ENCODE data around the gene PASD1.
"Not testable (repeated sequence)": the region's sequence is repeated elsewhere in the genome, so short reads cannot be mapped to it uniquely, and the experiment has no call there.

PASD1 gene

DNA sequence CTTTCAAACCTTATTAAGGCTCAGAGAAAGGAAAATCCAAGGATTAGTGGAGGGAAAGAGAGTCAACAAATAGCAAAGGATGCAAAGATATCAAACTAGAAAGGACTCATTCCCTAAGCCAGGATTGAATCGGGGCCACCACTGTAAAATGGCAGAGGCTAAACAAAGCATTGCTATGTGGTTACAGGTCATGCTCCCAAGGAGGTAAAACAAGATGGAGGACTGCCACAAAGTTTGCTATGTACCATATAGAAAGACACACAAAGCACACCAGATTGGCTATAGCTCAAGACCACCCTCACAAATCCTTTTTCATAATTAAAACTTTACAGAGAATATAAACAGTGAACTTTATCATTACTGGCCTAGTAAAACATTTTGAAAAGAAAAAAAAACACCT is 25.9 kb upstream of the PASD1 start:
- TF ChIP-seq, protein P1, sequence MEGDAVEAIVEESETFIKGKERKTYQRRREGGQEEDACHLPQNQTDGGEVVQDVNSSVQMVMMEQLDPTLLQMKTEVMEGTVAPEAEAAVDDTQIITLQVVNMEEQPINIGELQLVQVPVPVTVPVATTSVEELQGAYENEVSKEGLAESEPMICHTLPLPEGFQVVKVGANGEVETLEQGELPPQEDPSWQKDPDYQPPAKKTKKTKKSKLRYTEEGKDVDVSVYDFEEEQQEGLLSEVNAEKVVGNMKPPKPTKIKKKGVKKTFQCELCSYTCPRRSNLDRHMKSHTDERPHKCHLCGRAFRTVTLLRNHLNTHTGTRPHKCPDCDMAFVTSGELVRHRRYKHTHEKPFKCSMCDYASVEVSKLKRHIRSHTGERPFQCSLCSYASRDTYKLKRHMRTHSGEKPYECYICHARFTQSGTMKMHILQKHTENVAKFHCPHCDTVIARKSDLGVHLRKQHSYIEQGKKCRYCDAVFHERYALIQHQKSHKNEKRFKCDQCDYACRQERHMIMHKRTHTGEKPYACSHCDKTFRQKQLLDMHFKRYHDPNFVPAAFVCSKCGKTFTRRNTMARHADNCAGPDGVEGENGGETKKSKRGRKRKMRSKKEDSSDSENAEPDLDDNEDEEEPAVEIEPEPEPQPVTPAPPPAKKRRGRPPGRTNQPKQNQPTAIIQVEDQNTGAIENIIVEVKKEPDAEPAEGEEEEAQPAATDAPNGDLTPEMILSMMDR (IDR thresholded peaks at IDR 0.05; ENCODE audit: extremely low read depth, insufficient read depth, missing control alignments) = no peak
- in situ Hi-C loops (cut with MboI; ENCODE audit: low pct_unique_long_range_greater_than_20kb, low sequenced_read_pairs, unreplicated experiment) = no loop called here

DNA sequence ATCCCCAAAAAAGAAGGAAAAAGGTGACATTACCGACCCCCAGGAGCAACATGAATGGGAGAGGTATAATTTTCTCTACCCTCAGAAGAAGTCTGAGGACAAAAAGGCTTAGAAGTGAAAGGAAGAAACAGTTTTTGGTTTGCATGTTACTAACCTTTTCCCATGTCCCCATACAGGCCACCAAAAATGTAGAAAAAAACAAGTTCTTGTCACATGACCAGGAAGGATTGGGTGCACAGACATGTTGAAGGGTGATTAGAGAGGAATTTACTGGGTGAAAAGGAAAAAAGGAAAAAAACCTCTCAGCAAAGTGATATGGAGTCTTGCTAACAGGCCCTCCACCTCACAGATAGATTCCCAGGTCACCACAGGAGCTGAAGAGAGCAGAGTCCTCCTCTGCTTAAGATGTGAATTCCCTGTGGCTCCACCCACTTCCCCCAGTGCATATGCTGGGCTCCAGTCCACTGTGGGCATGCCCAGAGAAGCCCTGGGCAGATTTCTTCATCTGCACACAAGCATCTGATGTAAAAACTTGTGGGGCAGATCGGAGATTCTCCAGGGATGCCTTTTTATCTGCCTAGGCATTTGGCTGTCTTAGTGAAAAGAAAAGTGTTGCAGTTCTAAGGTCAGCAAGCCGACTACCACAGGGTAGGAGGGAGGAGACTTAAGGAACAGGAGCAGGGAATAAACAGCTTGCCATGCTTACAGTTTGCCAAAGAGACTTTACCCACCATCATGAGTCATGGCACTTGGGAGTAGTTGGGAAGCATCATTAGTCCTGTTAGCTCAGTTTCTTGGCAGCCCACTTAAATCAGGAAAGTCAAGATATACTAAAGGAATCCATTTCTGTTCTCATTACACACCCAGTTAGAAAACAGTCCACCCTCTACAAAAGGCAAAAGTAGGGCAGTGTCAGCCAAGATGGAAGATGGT is 25.0 kb upstream of the PASD1 start:
- TF ChIP-seq, protein P1 (IDR thresholded peaks at IDR 0.05; ENCODE audit: extremely low read depth, insufficient read depth, missing control alignments) = no peak
- no peak for DNase-seq (ENCODE audit: low spot score)
- in situ Hi-C loops (cut with MboI; ENCODE audit: low pct_unique_long_range_greater_than_20kb, low sequenced_read_pairs, unreplicated experiment) = no loop called here

More for the DNA sequence above, 25.9 kb upstream of the PASD1 start:
- DNase-seq (ENCODE audit: low spot score) = no peak

DNA sequence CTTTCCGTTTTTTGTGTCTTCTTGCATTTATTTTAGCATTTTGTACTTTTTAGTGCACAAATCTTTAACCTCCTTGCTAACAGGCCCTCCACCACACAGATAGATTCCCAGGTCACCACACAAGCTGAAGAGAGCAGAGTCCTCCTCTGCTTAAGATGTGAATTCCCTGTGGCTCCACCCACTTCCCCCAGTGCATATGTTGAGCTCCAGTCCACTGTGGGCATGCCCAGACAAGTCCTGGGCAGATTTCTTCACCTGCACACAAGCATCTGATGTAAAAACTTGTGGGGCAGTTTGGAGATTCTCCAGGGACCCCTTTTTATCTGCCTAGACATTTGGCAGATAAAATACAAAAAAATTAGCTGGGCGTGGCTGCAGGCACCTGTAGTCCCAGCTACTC is 19.8 kb upstream of the PASD1 start:
- TF ChIP-seq, protein P1 (IDR thresholded peaks at IDR 0.05; ENCODE audit: extremely low read depth, insufficient read depth, missing control alignments) = no peak
- in situ Hi-C loops (cut with MboI; ENCODE audit: low pct_unique_long_range_greater_than_20kb, low sequenced_read_pairs, unreplicated experiment) = no loop called here
- no peak for DNase-seq (ENCODE audit: low spot score)

DNA sequence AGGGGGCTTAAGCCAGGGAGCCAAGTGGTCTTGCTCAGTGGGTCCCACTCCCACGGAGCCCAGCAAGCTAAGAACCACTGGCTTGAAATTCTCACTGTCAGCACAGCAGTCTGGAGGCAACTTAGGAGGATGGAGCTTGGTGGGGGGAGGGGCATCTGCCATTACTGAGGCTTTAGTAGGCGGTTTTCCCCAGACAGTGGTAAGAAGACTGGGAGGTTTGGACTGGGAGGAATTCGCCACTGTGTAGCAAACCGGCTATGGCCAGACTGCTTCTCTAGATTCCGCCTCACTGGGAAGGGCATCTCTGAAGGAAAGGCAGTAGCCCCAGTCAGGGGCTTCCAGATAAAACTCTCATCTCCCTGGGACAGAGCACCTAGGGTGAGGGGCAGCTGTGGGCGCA is 17.2 kb upstream of the PASD1 start:
- in situ Hi-C loops (cut with MboI; ENCODE audit: low pct_unique_long_range_greater_than_20kb, low sequenced_read_pairs, unreplicated experiment); DNase-seq (ENCODE audit: low spot score): not testable (repeated sequence)

DNA sequence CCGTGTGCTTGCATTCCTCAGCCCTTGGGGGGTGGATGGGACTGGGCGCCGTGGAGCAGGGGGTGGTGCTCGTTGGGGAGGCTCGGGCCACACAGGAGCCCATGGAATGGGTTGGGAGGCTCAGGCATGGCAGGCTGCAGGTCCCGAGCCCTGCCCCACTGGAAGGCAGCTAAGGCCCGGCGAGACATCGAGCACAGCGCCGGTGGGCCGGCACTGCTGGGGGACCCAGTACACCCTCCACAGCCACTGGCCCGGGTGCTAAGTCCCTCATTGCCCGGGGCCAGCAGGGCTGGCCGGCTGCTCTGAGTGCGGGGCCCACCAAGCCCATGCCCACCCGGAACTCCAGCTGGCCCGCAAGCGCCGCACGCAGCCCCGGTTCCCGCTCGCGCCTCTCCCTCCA is 12.3 kb upstream of the PASD1 start:
- in situ Hi-C loops (cut with MboI; ENCODE audit: low pct_unique_long_range_greater_than_20kb, low sequenced_read_pairs, unreplicated experiment); DNase-seq (ENCODE audit: low spot score): not testable (repeated sequence)

DNA sequence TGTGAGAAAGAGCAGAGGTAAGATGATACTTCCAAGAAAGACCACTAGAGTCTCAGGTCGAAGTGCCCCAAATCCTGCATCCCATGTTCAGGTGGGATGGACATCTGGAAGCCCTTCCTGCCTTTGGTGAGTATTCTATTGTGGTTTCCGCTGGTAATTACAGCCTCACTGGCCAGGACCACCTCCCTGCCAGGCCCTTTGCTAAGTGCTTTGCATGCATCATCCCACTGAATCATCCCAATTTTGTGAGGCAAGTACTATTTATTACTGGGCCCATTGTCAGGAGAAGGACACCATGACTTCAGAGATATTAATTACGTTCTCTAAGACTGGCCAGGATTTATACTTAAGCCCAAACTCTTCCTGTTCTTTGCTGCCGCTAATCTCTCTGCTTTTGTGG is 10.7 kb upstream of the PASD1 start:
- no peak for DNase-seq (ENCODE audit: low spot score)
- TF ChIP-seq, protein P1 (IDR thresholded peaks at IDR 0.05; ENCODE audit: extremely low read depth, insufficient read depth, missing control alignments) = no peak
- in situ Hi-C loops (cut with MboI; ENCODE audit: low pct_unique_long_range_greater_than_20kb, low sequenced_read_pairs, unreplicated experiment) = no loop called here

DNA sequence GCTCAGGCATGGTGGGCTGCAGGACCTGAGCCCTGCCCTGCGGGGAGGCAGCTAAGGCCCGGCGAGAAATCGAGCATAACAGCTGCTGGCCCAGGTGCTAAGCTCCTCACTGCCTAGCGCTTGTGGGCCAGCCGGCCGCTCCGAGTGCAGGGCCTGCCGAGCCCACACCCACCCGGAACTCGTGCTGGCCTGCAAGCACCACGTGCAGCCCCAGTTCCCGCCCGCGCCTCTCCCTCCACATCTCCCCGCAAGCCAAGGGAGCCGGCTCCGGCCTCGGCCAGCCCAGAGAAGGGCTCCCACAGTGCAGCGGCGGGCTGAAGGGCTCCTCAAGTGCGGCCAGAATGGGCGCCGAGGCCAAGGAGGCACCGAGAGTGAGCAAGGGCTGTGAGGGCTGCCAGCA is 8.2 kb upstream of the PASD1 start:
- in situ Hi-C loops (cut with MboI; ENCODE audit: low pct_unique_long_range_greater_than_20kb, low sequenced_read_pairs, unreplicated experiment); DNase-seq (ENCODE audit: low spot score): not testable (repeated sequence)

DNA sequence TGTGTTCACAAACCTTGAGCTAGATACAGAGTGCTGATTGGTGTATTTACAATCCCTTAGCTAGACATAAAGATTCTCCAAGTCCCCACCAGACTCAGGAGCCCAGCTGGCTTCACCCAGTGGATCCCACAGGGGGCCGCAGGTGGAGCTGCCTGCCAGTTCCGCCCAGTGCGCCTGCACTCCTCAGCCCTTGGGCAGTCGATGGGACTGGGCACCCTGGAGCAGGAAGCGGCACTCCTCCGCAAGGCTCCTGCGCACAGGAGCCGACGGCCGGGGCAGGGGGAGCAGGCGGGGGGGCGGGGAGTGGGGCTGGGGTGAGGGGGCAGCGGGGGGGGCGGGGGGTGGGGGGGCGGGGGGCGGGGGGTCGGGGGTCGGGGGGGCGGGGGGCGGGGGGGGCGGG is 990 bp upstream of the PASD1 start:
- in situ Hi-C loops (cut with MboI; ENCODE audit: low pct_unique_long_range_greater_than_20kb, low sequenced_read_pairs, unreplicated experiment); DNase-seq (ENCODE audit: low spot score): not testable (repeated sequence)

DNA sequence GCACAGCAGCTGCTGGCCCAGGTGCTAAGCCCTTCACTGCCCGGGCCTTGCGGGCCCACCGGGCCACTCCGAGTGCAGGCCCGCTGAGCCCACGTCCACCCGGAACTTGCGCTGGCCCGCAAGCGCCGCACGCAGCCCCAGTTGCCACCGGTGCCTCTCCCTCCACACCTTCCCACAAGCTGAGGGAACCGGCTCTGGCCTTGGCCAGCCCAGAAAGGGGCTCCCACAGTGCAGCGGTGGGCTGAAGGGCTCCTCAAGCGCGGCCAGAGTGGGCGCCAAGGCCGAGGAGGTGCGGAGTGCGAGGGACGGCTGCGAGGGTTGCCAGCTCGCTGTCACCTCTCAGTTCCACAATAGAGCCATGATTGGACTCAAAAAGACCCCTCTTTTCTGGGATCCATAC is 472 bp upstream of the PASD1 start:
- in situ Hi-C loops (cut with MboI; ENCODE audit: low pct_unique_long_range_greater_than_20kb, low sequenced_read_pairs, unreplicated experiment); DNase-seq (ENCODE audit: low spot score): not testable (repeated sequence)

Data from GM13977 (cell line).